K562 (cell line): ENCODE data around the gene CRYZL1. TPM values are rescaled to one million over a fixed set of nuclear protein-coding genes. Genes with fewer than 3 reads are reported as not detected.

ENCODE experiments used
- ATF3 ChIP-seq, 2 experiments: fragments of 450-650 bp in 1 of 2; sonication (generic) in 1 of 2; formaldehyde crosslinking in 1 of 2; IDR thresholded peaks in 1 of 2; conservative IDR thresholded peaks in 1 of 2; 2 replicates each; pipeline versions ENCODE4 v1.6.1 to v1.8.1; 2016 to 2023; ENCODE audit warnings: mild to moderate bottlenecking in 2 of 2, moderate library complexity in 2 of 2, inconsistent platforms in 1 of 2, missing genetic modification reagents in 1 of 2
- CTBP1 ChIP-seq: fragments of 450-650 bp; IDR thresholded peaks from 2 replicates; pipeline ENCODE4 v1.6.1; 2016; ENCODE audit warnings: borderline replicate concordance
- ERF ChIP-seq: fragments of 450-650 bp; formaldehyde crosslinking; IDR thresholded peaks from 2 replicates; pipeline ENCODE4 v1.4.0; 2020; ENCODE audit warnings: mild to moderate bottlenecking, mixed read lengths
- KLF13 ChIP-seq: fragments of 450-650 bp; IDR thresholded peaks from 2 replicates; pipeline ENCODE4 v1.6.1; 2016; ENCODE audit warnings: missing genetic modification characterization, low read depth, mild to moderate bottlenecking, missing compliant biosample characterization, moderate library complexity, borderline replicate concordance
- MTA3 ChIP-seq: fragments of 450-650 bp; formaldehyde crosslinking; IDR thresholded peaks from 2 replicates; pipeline ENCODE4 v1.6.1; 2017; ENCODE audit warnings: mild to moderate bottlenecking, borderline replicate concordance
- NFYB ChIP-seq: IDR thresholded peaks from 2 replicates; pipeline ENCODE4 v1.6.1; 2011; ENCODE audit warnings: mild to moderate bottlenecking, moderate library complexity; ENCODE audit not compliant: insufficient read length; ENCODE audit errors: extremely low read depth
- OTX1 ChIP-seq: fragments of 450-650 bp; formaldehyde crosslinking; IDR thresholded peaks from 2 replicates; pipeline ENCODE4 v1.4.0; 2022; ENCODE audit warnings: mild to moderate bottlenecking
- RCOR1 ChIP-seq, 2 experiments: IDR thresholded peaks; 2 replicates each; pipeline ENCODE4 v1.6.1; 2012; ENCODE audit warnings: low read depth in 2 of 2, low read length in 2 of 2, borderline replicate concordance in 1 of 2, improper control_type of control experiment in 1 of 2
- SP1 ChIP-seq: sonication (generic); formaldehyde crosslinking; IDR thresholded peaks from 2 replicates; pipeline ENCODE4 v1.8.1; 2022; ENCODE audit warnings: mild to moderate bottlenecking, missing genetic modification reagents
- TEAD1 ChIP-seq, 2 experiments: fragments of 450-650 bp in 1 of 2; sonication (generic) in 1 of 2; formaldehyde crosslinking; IDR thresholded peaks; 2 replicates each; pipeline versions ENCODE4 v1.4.0 to v1.8.0; 2020 to 2022; ENCODE audit warnings: mild to moderate bottlenecking in 2 of 2, missing genetic modification reagents in 1 of 2
- TRIM25 ChIP-seq: fragments of 450-650 bp; IDR thresholded peaks from 2 replicates; pipeline ENCODE4 v1.7.0; 2016; ENCODE audit warnings: borderline replicate concordance
- USF2 ChIP-seq: sonication (generic); formaldehyde crosslinking; IDR thresholded peaks from 2 replicates; pipeline ENCODE4 v1.5.0; 2020; ENCODE audit warnings: missing genetic modification reagents
- VEZF1 ChIP-seq: fragments of 200-800 bp; sonication (Bioruptor generic); IDR thresholded peaks from 2 replicates; pipeline ENCODE4 v1.6.1; 2017; ENCODE audit warnings: missing genetic modification characterization, missing compliant biosample characterization
- ZEB2 ChIP-seq: fragments of 450-650 bp; IDR thresholded peaks from 2 replicates; pipeline ENCODE4 v1.6.1; 2016
- polyA plus RNA-seq, 8 experiments: library from polyadenylated mRNA; depleted of rRNA in 4 of 8; stranded (reverse) in 5 of 8; unstranded in 3 of 8; fragments of >200 nt; fragmentation: Nextera tagmentation in 2 of 8; fragmentation: Illumina TruSeq in 1 of 8; extraction: Ambion mirVana in 2 of 8; extraction: Trizol in 1 of 8; gene quantifications; 2 replicates each; pipeline versions ENCODE4 v1.2.1 to v1.2.3, GENCODE V29; 2011 to 2014; ENCODE audit warnings: inconsistent platforms in 1 of 8, missing spikeins in 1 of 8
- total RNA-seq, 7 experiments: library from RNA; depleted of rRNA in 6 of 7; stranded (reverse); fragments of >200 nt in 6 of 7; fragmentation: Illumina TruSeq in 2 of 7; extraction: Trizol in 2 of 7; gene quantifications; 2 replicates each; pipeline versions ENCODE4 v1.2.1 to v1.2.3, GENCODE V29; 2011 to 2021; ENCODE audit warnings: low replicate concordance in 1 of 7

CRYZL1 gene
- total and polyA plus RNA-seq, 9 of the 15 experiments (the other 6 are each of a cell fraction or from before 2014, with no cell fraction given), result 19.9 to 98.2 (median 39.2) TPM

GRCh38 chr21:33642027-33642895 is 720 bp upstream of the CRYZL1 start, which contains the start of gene ITSN1 (continued):
- TF ChIP-seq USF2 (CRISPR knock-in tag) (no peak), ATF3 (IDR thresholded peaks at IDR 0.05) (no peak), ATF3 (CRISPR knock-in tag; conservative IDR thresholded peaks at IDR 0.05) (peak; percentile 55; the same call in 1 of the 2 replicates), RCOR1 (IDR thresholded peaks at IDR 0.05; ENCODE audit: borderline replicate concordance in 1 of 2, low read depth in 2 of 2, low read length in 2 of 2) (peak; percentile 10 to 80), ERF (CRISPR knock-in tag) (peak; percentile 39; the same call in 1 of the 2 replicates), NFYB (peak; percentile 81), MTA3 (peak; percentile 38), ZEB2 (0 out of 2 replicates have a peak, but pooled peaks have one; percentile 40), TEAD1 (CRISPR knock-in tag; IDR thresholded peaks at IDR 0.05) (peak in 1 of 2 experiments; percentile 83; a peak in 2 of 4 replicates), OTX1 (CRISPR knock-in tag) (peak; percentile 91), TRIM25 (no peak), VEZF1 (peak; percentile 98), SP1 (CRISPR knock-in tag) (peak; percentile 93), CTBP1 (peak; percentile 84), KLF13 (tag) (no peak)
